Measurements from ENCODE around the gene EEF1AKMT3. TPM values are rescaled to one million over a fixed set of nuclear protein-coding genes. Genes with fewer than 3 reads are reported as not detected.

Gene EEF1AKMT3
- total RNA-seq, 3 donors from 2014 or later (not counting 1 experiment from before 2014, with no cell fraction given) = 1.3 to 2.6 (median 2.2) TPM

GRCh38 chr12:57755454-57756372 lies 16.7 kb upstream of the EEF1AKMT3 start:
- TF ChIP-seq CTCF (IDR thresholded peaks at IDR 0.05) = no peak
- peaks cover 12% of the 10 kb centered on the region for H3K36me3 ChIP-seq (ENCODE audit: control insufficient read depth, insufficient read depth, low read length)
- Mint-ChIP-seq H3K9me3 (no peaks in the 10 kb centered on the region), H3K27me3 (ENCODE audit: low read depth in 2 of 2) (no peaks in the 10 kb centered on the region), H3K4me3 (peak overlapping the region; percentile 91), H3K27ac (peak overlapping the region; percentile 67 to 85), H3K4me1 (peaks cover 52 to 62% of the 10 kb centered on the region in 2 donors), H3K36me3 (no peaks in the 10 kb centered on the region)
- peak overlapping the region; percentile 50 for H3K4me3 ChIP-seq (ENCODE audit: low read length)
- intact Hi-C loops (cut with micrococcal nuclease) = loop anchor here (1.0 to 2.0 kb wide), 2 partner anchors 27 to 149 kb away; partner anchors contain the start of gene TSFM
- WGBS (ENCODE audit: insufficient coverage) = under 1% methylated on average over 70 of the region's 76 CpGs
- no peaks in the 10 kb centered on the region for H3K9me3 ChIP-seq (ENCODE audit: control insufficient read depth, insufficient read depth, low read length)
- peak overlapping the region; percentile 62 for H3K27ac ChIP-seq (ENCODE audit: low read length)
- ATAC-seq (peak in 1 of 3 donors; percentile 9), DNase-seq (peak; percentile 46 to 70)
- no peaks in the 10 kb centered on the region for H3K27me3 ChIP-seq (ENCODE audit: control insufficient read depth, insufficient read depth, low read length)
- H3K4me1 ChIP-seq (ENCODE audit: control insufficient read depth, insufficient read depth, low read length) = peaks cover 44% of the 10 kb centered on the region

DNA sequence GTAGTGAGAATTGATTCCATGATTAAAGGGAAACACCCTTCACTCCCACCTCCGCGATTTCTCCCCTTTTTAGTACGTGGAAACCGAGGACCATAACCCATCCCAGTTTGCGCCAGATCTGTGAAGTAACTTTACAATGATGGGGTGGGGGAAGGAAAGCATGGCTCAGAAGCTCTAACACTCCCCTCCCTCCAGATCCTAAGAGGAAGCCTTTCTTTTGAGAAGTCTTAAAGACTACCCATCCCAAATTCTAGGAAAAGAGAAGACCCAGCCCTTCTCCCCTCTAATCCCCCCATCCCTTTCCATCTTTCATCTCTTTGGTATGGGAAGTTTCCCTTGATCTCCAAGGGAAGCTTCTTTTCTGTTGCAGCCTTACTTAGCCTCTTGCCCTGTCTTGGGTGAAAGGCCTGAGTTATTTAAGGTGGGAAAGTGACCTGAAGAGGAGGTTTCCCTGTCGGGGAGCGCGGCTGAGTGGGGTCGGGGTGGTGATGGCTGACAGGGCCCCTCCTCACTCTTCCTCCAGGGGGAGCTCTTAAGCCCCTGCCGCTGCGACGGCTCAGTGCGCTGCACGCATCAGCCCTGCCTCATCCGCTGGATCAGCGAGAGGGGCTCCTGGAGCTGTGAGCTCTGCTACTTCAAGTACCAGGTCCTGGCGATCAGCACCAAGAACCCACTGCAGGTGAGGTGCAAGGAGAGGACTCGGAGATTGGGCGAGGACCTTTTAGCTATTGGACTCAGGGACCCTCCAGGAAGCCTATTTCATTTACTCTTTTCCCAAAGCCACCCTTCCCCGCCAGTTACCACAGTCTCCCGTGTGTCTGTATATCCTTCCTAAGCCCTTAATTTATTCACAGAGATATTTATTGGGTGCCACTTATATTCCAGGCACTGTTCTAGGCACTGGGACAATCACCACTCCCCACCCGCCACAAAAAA lies 15.7 kb upstream of the EEF1AKMT3 start:
- Mint-ChIP-seq H3K4me3 (peak overlapping the region; percentile 91), H3K9me3 (no peaks in the 10 kb centered on the region), H3K36me3 (no peaks in the 10 kb centered on the region), H3K27me3 (ENCODE audit: low read depth in 2 of 2) (no peaks in the 10 kb centered on the region), H3K27ac (peak overlapping the region; percentile 67 to 85), H3K4me1 (peaks cover 43 to 54% of the 10 kb centered on the region in 2 donors)
- Histone ChIP-seq H3K4me1 (ENCODE audit: control insufficient read depth, insufficient read depth, low read length) (peaks cover 35% of the 10 kb centered on the region), H3K27ac (ENCODE audit: low read length) (peak overlapping the region; percentile 28), H3K36me3 (ENCODE audit: control insufficient read depth, insufficient read depth, low read length) (peaks cover 12% of the 10 kb centered on the region), H3K4me3 (ENCODE audit: low read length) (peak overlapping the region; percentile 50), H3K27me3 (ENCODE audit: control insufficient read depth, insufficient read depth, low read length) (no peaks in the 10 kb centered on the region), H3K9me3 (ENCODE audit: control insufficient read depth, insufficient read depth, low read length) (no peaks in the 10 kb centered on the region)
- peak in 2 of 3 donors; percentile 11 to 16 for ATAC-seq
- DNase-seq = peak; percentile 55 to 87
- intact Hi-C loops (cut with micrococcal nuclease) = loop anchor here (1.0 to 2.0 kb wide), 2 partner anchors 26 to 148 kb away; partner anchors contain the start of gene TSFM
- 40% methylated on average over 17 of the region's 22 CpGs for WGBS (ENCODE audit: insufficient coverage)
- peak; percentile 77 for TF ChIP-seq CTCF (IDR thresholded peaks at IDR 0.05)

DNA sequence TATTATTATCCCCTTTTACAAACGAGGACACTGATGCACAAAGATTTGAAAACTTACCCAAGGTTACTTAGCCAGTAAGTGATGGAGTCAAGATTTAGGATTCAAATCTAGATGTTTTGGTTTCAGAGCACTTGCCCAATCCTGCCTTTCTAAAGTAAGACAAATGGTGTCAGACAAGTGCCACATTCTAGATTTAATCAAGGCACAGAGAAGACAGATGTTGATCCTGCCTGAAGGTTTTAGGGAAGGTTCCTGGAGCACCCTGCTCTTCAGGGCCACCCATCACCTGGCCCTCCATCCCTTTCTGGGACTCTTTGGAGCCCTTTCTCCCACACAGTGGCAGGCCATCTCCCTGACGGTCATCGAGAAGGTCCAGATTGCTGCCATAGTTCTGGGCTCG lies 14.6 kb upstream of the EEF1AKMT3 start:
- Histone ChIP-seq H3K36me3 (ENCODE audit: control insufficient read depth, insufficient read depth, low read length) (peaks cover 12% of the 10 kb centered on the region), H3K9me3 (ENCODE audit: control insufficient read depth, insufficient read depth, low read length) (no peaks in the 10 kb centered on the region), H3K4me3 (ENCODE audit: low read length) (no peak overlapping the region), H3K27me3 (ENCODE audit: control insufficient read depth, insufficient read depth, low read length) (no peaks in the 10 kb centered on the region), H3K27ac (ENCODE audit: low read length) (no peak overlapping the region), H3K4me1 (ENCODE audit: control insufficient read depth, insufficient read depth, low read length) (peaks cover 27% of the 10 kb centered on the region)
- Mint-ChIP-seq H3K27ac (no peak overlapping the region), H3K27me3 (ENCODE audit: low read depth in 2 of 2) (peaks cover 0 to 4% of the 10 kb centered on the region in 2 donors), H3K9me3 (no peaks in the 10 kb centered on the region), H3K4me1 (peaks cover 35 to 46% of the 10 kb centered on the region in 2 donors), H3K36me3 (no peaks in the 10 kb centered on the region), H3K4me3 (peak overlapping the region; percentile 35)
- no peak for TF ChIP-seq CTCF (IDR thresholded peaks at IDR 0.05)
- DNase-seq (no peak), ATAC-seq (no peak)
- intact Hi-C loops (cut with micrococcal nuclease) = loop anchor here (2.0 kb wide), 1 partner anchor 147 kb away; no protein-coding TSS in a partner anchor
- 97% methylated on average over 3 of the region's 4 CpGs for WGBS (ENCODE audit: insufficient coverage)

Data from natural killer cell (primary cell).